CD4-positive, alpha-beta T cell treated with Interleukin-2 at 100 ng/mL for 4 hours (primary cell): ENCODE results near the gene KIAA1614.

Experiments
- DNase-seq: peaks from one replicate; pipeline ENCODE4 v3.0.0-alpha.2; 2020; ENCODE audit warnings: low spot score

KIAA1614 gene

GRCh38 chr1:180912801-180913565 lies at the start of gene KIAA1614:
KIAA1614 (plus strand) TSS chr1:180912897; CDS start chr1:180913244, 347 bp downstream.
- no peak for DNase-seq

- DNase-seq = peak; percentile 59
Observed at GRCh38 chr1:180863158-180863775, 49.4 kb upstream of the KIAA1614 start.

GRCh38 chr1:180881806-180882509 lies 30.7 kb upstream of the KIAA1614 start:
- no peak for DNase-seq

GRCh38 chr1:180884588-180885300 lies 28.0 kb upstream of the KIAA1614 start:
- no peak for DNase-seq

- DNase-seq = no peak
Observed at GRCh38 chr1:180886338-180886737, 26.4 kb upstream of the KIAA1614 start.

- DNase-seq = no peak
Observed at GRCh38 chr1:180887841-180888240, 24.9 kb upstream of the KIAA1614 start.

GRCh38 chr1:180888870-180889269 lies 23.8 kb upstream of the KIAA1614 start:
- DNase-seq = no peak

GRCh38 chr1:180889325-180889724 lies 23.4 kb upstream of the KIAA1614 start:
- DNase-seq = no peak

- DNase-seq = no peak
Observed at GRCh38 chr1:180892272-180892671, 20.4 kb upstream of the KIAA1614 start.

- no peak for DNase-seq
Observed at GRCh38 chr1:180892675-180893074, 20.0 kb upstream of the KIAA1614 start.

GRCh38 chr1:180893614-180894013 lies 19.1 kb upstream of the KIAA1614 start:
- DNase-seq = no peak

GRCh38 chr1:180896161-180896560 lies 16.5 kb upstream of the KIAA1614 start:
- no peak for DNase-seq

GRCh38 chr1:180898441-180899219 lies 14.1 kb upstream of the KIAA1614 start:
- no peak for DNase-seq

GRCh38 chr1:180899262-180899661 lies 13.4 kb upstream of the KIAA1614 start:
- DNase-seq = no peak

- no peak for DNase-seq
Observed at GRCh38 chr1:180901076-180901990, 11.4 kb upstream of the KIAA1614 start.

- no peak for DNase-seq
Observed at GRCh38 chr1:180902541-180902940, 10.2 kb upstream of the KIAA1614 start.

GRCh38 chr1:180905927-180906326 lies 6.8 kb upstream of the KIAA1614 start:
- DNase-seq = no peak

- no peak for DNase-seq
Observed at GRCh38 chr1:180906511-180906910, 6.2 kb upstream of the KIAA1614 start.

GRCh38 chr1:180907313-180908055 lies 5.2 kb upstream of the KIAA1614 start:
- no peak for DNase-seq
